ENCODE measurements around the gene CYFIP2.

The CYFIP2 gene

DNA sequence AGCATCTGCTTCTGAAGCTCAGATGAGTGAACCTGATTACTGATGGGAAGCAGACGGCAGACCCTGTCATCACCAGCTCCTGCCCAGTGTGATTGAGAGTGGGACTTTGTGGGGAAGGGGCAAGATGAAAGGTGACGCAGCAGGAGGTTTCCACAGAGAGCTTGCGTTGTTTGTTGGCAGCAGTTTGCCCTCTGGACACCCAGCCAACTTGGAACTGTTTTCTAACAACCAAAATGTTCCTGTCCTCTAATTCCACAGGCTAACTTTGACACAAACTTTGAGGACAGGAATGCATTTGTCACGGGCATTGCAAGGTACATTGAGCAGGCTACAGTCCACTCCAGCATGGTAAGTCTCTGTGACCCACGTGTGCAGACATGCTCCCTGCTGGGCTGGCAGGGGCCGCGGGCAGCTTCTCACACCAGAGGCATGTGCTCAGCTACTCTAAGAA is 20.9 kb downstream of the CYFIP2 start:
- no peak for DNase-seq (ENCODE audit: low read depth in 1 of 2, low spot score in 1 of 2)

- DNase-seq (ENCODE audit: low read depth in 1 of 2, low spot score in 1 of 2), result no peak
Observed at GRCh38 chr5:157288405-157289163, 22.7 kb downstream of the CYFIP2 start.

DNA sequence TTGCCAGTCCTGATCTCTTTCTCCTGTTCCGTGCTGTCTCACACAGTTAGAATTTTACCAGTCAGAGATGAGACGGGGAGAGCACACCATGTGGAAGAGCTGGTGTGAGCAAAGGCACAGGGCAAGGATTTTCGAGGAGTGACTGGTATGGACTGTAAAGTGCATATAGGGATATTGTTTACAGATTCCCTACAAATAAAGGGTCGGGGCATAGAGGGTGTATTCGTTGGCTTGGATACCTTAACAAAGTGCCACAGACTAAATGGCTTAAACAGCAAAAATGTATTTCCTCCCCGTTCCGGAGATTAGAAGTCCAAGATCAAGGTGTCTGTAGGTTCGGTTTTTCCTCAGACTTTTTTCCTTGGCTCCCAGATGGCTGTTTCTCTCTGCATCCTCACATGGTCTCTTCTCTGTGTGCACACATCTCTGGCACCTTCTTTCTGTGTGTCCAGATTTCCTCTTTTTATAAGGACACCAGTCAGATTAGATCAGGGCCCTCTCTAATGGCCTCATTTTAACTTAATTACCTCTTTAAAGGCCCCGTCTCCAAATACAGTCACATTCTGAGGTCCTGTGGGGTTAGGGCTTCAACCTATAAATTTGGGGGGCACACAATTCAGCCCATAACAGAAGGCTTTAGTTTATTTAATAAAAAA is 23.4 kb downstream of the CYFIP2 start:
- DNase-seq (ENCODE audit: low read depth in 1 of 2, low spot score in 1 of 2), result no peak

- no peak for DNase-seq (ENCODE audit: low read depth in 1 of 2, low spot score in 1 of 2)
Observed at GRCh38 chr5:157290156-157290980, 24.4 kb downstream of the CYFIP2 start.

DNA sequence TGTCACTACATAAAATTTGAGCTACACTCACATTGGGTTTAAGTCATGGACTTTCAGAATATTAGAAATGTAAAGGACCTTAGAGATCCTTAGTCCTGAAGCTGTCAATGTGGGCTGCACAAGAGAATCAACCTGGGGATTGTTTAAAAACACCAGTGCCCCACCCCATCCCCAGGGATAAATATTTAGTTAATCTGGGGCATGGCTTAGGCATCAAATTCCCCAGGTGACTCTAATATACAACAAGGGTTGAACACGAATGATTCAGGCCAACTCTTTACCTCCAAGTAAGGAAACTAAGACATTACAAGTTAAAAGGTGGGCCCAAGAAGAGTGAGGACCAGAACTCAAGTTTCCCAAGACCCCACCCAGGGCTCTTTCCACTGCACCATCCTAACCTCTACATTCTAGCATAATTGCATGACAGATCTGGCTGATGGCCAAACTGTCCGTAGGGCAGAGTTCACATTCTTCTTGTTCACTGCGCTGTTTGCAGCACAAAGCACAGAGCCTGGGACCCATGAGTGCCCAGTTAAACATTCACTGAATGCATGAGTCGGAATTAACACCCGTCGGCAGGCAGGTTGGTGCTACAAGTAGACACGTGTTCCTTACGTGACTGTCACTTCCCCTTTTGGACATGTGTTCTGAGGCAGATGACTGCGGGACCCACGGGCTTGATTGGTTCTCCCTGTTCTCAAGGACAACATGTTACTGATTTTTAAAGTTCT is 25.2 kb downstream of the CYFIP2 start:
- no peak for DNase-seq (ENCODE audit: low read depth in 1 of 2, low spot score in 1 of 2)

DNA sequence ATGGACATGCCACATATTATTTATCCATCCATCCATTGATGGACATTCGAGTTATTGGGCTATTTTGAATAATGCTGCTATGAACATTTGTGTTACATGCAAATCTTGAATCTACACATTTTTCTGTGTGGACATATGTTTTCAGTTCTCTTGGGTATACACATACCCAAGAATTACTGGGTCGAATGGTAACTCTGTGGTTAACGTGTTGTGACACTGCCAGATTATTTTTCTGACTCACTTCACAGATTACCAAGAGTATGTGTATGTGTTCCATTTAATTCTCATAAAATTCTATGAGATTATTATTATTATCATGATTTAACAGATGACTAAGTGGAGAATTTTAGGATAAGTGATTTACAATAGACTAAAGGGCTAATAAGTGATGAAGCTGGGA is 26.7 kb downstream of the CYFIP2 start:
- no peak for DNase-seq (ENCODE audit: low read depth in 1 of 2, low spot score in 1 of 2)

- DNase-seq (ENCODE audit: low read depth in 1 of 2, low spot score in 1 of 2), result no peak
Observed at GRCh38 chr5:157294407-157295091, 28.6 kb downstream of the CYFIP2 start.

GRCh38 chr5:157295247-157295646 is 29.3 kb downstream of the CYFIP2 start:
- no peak for DNase-seq (ENCODE audit: low read depth in 1 of 2, low spot score in 1 of 2)

- no peak for DNase-seq (ENCODE audit: low read depth in 1 of 2, low spot score in 1 of 2)
Observed at GRCh38 chr5:157300564-157300963, 34.6 kb downstream of the CYFIP2 start.

- DNase-seq (ENCODE audit: low read depth in 1 of 2, low spot score in 1 of 2), result no peak
Observed at GRCh38 chr5:157301066-157301465, 35.1 kb downstream of the CYFIP2 start.

- no peak for DNase-seq (ENCODE audit: low read depth in 1 of 2, low spot score in 1 of 2)
Observed at GRCh38 chr5:157303023-157303422, 37.1 kb downstream of the CYFIP2 start.

- peak in 1 of 2 donors; percentile 29 for DNase-seq (ENCODE audit: low read depth in 1 of 2, low spot score in 1 of 2)
Observed at GRCh38 chr5:157303667-157304327, 37.9 kb downstream of the CYFIP2 start.

DNA sequence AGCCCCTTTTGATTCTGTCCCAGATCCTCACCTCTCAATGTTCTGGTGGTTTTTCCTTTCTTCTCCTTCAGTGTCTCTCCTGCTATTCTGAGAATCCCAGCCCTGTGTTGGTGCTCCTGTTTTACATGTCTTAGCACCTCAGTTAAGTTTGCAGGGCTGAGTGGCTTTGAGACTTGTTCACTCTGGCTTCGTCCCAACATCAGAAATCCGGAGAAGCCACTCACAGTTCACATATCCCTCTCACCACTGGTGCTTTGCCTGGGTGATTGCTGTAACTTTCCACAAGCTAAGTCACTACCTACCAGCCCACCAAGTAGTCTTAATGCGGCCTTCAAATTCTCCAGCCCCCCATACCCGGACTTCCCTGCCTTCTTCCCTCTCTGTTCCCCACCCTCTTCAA is 40.2 kb downstream of the CYFIP2 start:
- no peak for DNase-seq (ENCODE audit: low read depth in 1 of 2, low spot score in 1 of 2)

DNA sequence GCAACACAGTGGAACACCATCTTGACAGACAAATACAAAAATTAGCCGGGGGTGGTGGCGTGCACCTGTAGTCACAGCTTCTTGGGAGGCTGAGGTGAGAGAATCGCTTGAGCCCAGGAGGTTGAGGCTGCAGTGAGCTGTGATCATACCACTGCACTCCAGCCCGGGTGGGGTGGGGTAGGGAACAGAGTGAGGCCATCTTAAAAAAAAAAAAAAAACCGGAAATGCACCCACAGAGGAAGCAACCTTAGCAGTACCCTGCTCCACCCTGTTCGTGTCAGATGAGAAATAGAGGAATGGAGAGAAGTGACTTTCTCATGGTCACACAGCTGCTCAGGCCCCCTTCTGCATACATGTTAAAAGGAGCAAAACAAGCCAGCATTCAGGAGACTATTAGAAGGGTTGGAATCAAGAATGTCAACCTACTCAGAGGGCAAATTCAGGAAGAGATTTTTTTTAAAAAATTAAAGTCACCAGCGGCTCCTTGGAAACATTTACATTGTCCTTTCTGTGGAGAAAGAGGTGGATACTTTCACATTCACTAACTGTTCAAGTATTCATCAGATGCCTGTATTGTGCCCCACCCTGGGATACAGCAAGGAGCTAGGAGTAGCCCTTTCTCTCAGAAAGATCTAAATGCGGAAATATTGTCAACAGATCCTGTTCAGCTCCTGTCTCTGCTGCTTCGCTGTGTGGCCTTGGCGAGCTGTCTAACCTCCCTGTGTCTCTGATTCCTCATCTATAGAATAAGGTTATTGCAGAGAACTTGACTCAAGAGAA is 41.0 kb downstream of the CYFIP2 start:
- no peak for DNase-seq (ENCODE audit: low read depth in 1 of 2, low spot score in 1 of 2)

- DNase-seq (ENCODE audit: low read depth in 1 of 2, low spot score in 1 of 2), result no peak
Observed at GRCh38 chr5:157308836-157309465, 43.0 kb downstream of the CYFIP2 start.

GRCh38 chr5:157309796-157310195 is 43.9 kb downstream of the CYFIP2 start:
- no peak for DNase-seq (ENCODE audit: low read depth in 1 of 2, low spot score in 1 of 2)

DNA sequence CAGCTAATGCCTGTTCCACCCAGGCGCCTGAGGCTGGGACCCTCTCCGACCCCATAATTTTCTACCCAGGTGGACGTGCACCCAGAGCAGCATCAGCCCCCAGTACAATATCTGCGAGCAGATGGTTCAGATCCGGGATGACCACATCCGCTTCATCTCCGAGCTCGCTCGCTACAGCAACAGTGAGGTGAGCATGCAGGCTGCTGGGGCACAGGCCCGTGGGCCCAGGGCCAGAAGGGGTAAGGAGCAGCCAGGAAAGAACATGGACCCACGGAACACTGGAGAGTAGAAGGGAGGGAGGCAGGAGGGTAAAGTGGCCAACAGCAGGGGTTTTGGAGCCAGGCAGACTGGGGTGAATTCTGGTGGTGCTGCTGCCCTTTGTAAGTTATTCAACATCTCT is 45.7 kb downstream of the CYFIP2 start:
- no peak for DNase-seq (ENCODE audit: low read depth in 1 of 2, low spot score in 1 of 2)

DNA sequence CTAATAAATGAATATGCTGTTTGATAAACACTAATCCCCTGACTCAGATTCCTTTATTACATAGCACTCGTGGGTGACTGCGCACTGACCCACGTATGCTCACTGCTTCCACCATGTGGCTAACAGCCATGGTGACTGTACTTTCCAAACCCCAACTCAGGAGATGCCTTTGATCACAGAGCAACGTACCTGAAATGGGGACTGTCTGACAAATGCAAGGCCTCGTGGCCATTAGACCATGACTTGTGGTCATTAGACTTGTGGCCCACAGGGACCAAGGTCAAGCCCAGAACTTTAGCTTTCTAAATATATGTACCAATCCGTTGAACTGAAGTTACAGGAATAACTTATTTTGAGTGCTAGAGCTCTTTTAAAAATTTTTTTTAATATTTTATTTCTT is 46.6 kb downstream of the CYFIP2 start:
- DNase-seq (ENCODE audit: low read depth in 1 of 2, low spot score in 1 of 2), result peak; percentile 24 to 37

DNA sequence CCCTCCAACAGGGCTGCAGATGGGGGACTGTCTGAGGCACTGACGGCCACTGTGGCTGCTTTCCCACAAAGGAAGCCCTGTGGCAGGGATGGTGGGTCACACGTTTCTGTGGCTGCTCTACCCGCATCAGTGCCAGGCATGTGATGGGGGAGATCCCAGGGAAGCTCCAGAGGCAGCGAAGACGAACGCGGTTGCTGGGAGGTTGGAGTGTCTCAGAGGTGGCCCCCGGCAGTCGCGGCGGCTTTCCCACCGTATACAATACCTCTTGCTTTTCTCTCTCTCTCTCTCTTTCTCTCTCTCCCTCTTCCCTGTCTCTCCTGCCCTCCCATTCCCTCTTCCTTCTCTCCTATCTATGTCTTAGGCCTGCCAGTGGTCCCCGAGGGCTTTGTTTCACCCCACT is 56.7 kb downstream of the CYFIP2 start:
- no peak for DNase-seq (ENCODE audit: low read depth in 1 of 2, low spot score in 1 of 2)

All from activated T-helper 1 cell treated with anti-CD3 and anti-CD28 coated beads, Interleukin-2, amount 50 U/mL, for 16 hours (primary cell).